ENCODE results near the gene BOD1.

DNA sequence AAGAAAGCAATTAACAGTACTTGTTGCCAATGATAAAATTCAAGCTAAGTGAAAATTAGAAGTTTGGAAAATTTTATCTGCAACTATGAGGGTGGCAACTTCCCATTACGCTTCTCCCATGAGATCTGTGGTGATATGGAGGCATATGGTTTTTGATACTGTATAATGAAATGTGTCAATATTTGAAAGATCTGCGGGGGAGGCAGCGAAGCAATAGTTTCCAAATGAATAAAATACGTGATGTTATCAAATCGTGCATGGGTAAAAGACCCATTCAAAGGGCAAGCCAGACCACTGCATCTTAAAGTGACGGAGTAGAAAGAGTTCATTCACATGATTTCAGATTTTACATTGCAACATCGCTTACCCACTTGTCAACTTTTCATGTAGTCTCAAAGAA lies 20.9 kb upstream of the BOD1 start:
- TF ChIP-seq POLR2A (IDR thresholded peaks at IDR 0.05), result no peak
- TF ChIP-seq, protein P1, sequence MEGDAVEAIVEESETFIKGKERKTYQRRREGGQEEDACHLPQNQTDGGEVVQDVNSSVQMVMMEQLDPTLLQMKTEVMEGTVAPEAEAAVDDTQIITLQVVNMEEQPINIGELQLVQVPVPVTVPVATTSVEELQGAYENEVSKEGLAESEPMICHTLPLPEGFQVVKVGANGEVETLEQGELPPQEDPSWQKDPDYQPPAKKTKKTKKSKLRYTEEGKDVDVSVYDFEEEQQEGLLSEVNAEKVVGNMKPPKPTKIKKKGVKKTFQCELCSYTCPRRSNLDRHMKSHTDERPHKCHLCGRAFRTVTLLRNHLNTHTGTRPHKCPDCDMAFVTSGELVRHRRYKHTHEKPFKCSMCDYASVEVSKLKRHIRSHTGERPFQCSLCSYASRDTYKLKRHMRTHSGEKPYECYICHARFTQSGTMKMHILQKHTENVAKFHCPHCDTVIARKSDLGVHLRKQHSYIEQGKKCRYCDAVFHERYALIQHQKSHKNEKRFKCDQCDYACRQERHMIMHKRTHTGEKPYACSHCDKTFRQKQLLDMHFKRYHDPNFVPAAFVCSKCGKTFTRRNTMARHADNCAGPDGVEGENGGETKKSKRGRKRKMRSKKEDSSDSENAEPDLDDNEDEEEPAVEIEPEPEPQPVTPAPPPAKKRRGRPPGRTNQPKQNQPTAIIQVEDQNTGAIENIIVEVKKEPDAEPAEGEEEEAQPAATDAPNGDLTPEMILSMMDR (IDR thresholded peaks at IDR 0.05), result no peak

All from thyroid gland (tissue), 4 donors.